Parathyroid adenoma (tissue), 2 donors: ENCODE measurements around the gene FETUB.

ENCODE experiments used
- H2AFZ ChIP-seq: fragments of 300-600 bp; sonication (generic); one replicate; pipeline ENCODE4 v1.7.0; 2017; ENCODE audit warnings: antibody characterized with exemption, mild to moderate bottlenecking
- H3K27ac ChIP-seq: fragments of 300-600 bp; sonication (generic); one replicate; pipeline ENCODE4 v1.7.0; 2017
- H3K27me3 ChIP-seq: fragments of 300-600 bp; sonication (generic); one replicate; pipeline ENCODE4 v1.7.0; 2017; ENCODE audit warnings: low read length; ENCODE audit not compliant: control insufficient read depth, insufficient read depth
- H3K36me3 ChIP-seq: fragments of 300-600 bp; sonication (generic); one replicate; pipeline ENCODE4 v1.7.0; 2017; ENCODE audit warnings: low read length; ENCODE audit not compliant: control insufficient read depth, insufficient read depth
- H3K4me1 ChIP-seq: fragments of 300-600 bp; sonication (generic); one replicate; pipeline ENCODE4 v1.7.0; 2017; ENCODE audit warnings: control low read depth
- H3K4me2 ChIP-seq: fragments of 300-600 bp; sonication (generic); one replicate; pipeline ENCODE4 v1.7.0; 2017; ENCODE audit warnings: low read length
- H3K4me3 ChIP-seq: fragments of 300-600 bp; sonication (generic); one replicate; pipeline ENCODE4 v1.7.0; 2017; ENCODE audit warnings: low read depth, low read length
- H3K79me2 ChIP-seq: fragments of 300-600 bp; sonication (generic); one replicate; pipeline ENCODE4 v1.7.0; 2017; ENCODE audit warnings: control low read depth
- H3K9ac ChIP-seq: fragments of 300-600 bp; sonication (generic); one replicate; pipeline ENCODE4 v1.7.0; 2017; ENCODE audit warnings: mild to moderate bottlenecking
- H3K9me3 ChIP-seq: fragments of 300-600 bp; sonication (generic); one replicate; pipeline ENCODE4 v1.7.0; 2017; ENCODE audit warnings: low read length; ENCODE audit not compliant: control insufficient read depth
- TF ChIP-seq, protein P1 (sequence below): fragments of 300-600 bp; sonication (generic); IDR thresholded peaks from one replicate; pipeline ENCODE4 v1.7.0; 2017; ENCODE audit warnings: antibody characterized with exemption, mild to moderate bottlenecking
- donor health status: primary hyperparathyroidism.

Gene FETUB

GRCh38 chr3:186620213-186621092, 19.7 kb upstream of the FETUB start:
- no peaks in the 10 kb centered on the region for H3K4me1 ChIP-seq
- H3K36me3 ChIP-seq = no peaks in the 10 kb centered on the region
- no peak overlapping the region for H3K4me3 ChIP-seq
- TF ChIP-seq, protein P1, sequence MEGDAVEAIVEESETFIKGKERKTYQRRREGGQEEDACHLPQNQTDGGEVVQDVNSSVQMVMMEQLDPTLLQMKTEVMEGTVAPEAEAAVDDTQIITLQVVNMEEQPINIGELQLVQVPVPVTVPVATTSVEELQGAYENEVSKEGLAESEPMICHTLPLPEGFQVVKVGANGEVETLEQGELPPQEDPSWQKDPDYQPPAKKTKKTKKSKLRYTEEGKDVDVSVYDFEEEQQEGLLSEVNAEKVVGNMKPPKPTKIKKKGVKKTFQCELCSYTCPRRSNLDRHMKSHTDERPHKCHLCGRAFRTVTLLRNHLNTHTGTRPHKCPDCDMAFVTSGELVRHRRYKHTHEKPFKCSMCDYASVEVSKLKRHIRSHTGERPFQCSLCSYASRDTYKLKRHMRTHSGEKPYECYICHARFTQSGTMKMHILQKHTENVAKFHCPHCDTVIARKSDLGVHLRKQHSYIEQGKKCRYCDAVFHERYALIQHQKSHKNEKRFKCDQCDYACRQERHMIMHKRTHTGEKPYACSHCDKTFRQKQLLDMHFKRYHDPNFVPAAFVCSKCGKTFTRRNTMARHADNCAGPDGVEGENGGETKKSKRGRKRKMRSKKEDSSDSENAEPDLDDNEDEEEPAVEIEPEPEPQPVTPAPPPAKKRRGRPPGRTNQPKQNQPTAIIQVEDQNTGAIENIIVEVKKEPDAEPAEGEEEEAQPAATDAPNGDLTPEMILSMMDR = no peak
- no peak overlapping the region for H2AFZ ChIP-seq
- H3K27ac ChIP-seq = no peak overlapping the region
- no peaks in the 10 kb centered on the region for H3K27me3 ChIP-seq
- no peaks in the 10 kb centered on the region for H3K9me3 ChIP-seq
- H3K9ac ChIP-seq = no peak overlapping the region
- H3K4me2 ChIP-seq = no peak overlapping the region
- no peaks in the 10 kb centered on the region for H3K79me2 ChIP-seq

- no peak overlapping the region for H3K4me2 ChIP-seq
- no peaks in the 10 kb centered on the region for H3K79me2 ChIP-seq
- no peaks in the 10 kb centered on the region for H3K27me3 ChIP-seq
Measured at GRCh38 chr3:186621894-186622650, 18.1 kb upstream of the FETUB start.

GRCh38 chr3:186622651-186623310, 17.4 kb upstream of the FETUB start:
- Histone ChIP-seq H3K9ac (no peak overlapping the region), H3K4me3 (no peak overlapping the region), H3K36me3 (no peaks in the 10 kb centered on the region), H3K79me2 (no peaks in the 10 kb centered on the region), H3K9me3 (no peaks in the 10 kb centered on the region), H3K27ac (no peak overlapping the region), H2AFZ (no peak overlapping the region), H3K4me1 (no peaks in the 10 kb centered on the region), H3K4me2 (no peak overlapping the region), H3K27me3 (no peaks in the 10 kb centered on the region)
- TF ChIP-seq, protein P1 = no peak

More at GRCh38 chr3:186621894-186622650, 18.1 kb upstream of the FETUB start:
- Histone ChIP-seq H3K9ac (no peak overlapping the region), H3K27ac (no peak overlapping the region), H3K4me3 (no peak overlapping the region), H3K36me3 (no peaks in the 10 kb centered on the region), H3K9me3 (no peaks in the 10 kb centered on the region), H3K4me1 (no peaks in the 10 kb centered on the region), H2AFZ (no peak overlapping the region)
- TF ChIP-seq, protein P1 = no peak

DNA sequence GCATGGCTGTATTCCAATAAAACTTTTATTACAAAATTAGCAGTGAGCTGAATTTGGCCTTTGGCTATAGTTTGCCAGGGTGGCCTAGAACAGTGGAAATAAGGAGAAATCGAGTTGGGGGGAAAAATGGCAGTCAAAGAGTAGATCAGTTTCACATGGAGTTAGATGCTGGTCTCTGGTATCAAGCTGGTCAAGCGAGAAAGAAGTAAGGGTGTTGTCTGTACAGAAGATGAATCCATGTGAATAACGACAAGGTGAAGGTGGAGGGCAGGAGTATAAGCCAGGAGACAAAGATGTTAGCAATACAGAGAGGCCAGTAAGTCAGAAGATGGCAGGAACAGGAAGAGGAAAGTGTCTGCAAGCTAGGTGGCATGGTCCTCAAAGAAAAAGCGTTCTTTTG, 15.6 kb upstream of the FETUB start:
- Histone ChIP-seq H3K36me3 (no peaks in the 10 kb centered on the region), H3K4me3 (no peak overlapping the region), H3K4me2 (no peak overlapping the region), H3K27me3 (no peaks in the 10 kb centered on the region), H3K27ac (no peak overlapping the region), H2AFZ (no peak overlapping the region), H3K9ac (no peak overlapping the region), H3K4me1 (no peaks in the 10 kb centered on the region), H3K9me3 (no peaks in the 10 kb centered on the region), H3K79me2 (no peaks in the 10 kb centered on the region)
- TF ChIP-seq, protein P1 = no peak
